ENCODE measurements around the gene CLCNKB. TPM values are rescaled to one million over a fixed set of nuclear protein-coding genes. Genes with fewer than 3 reads are reported as not detected.

Gene CLCNKB
- 0.54 and 0.78 TPM in 2 replicates for total RNA-seq

DNA sequence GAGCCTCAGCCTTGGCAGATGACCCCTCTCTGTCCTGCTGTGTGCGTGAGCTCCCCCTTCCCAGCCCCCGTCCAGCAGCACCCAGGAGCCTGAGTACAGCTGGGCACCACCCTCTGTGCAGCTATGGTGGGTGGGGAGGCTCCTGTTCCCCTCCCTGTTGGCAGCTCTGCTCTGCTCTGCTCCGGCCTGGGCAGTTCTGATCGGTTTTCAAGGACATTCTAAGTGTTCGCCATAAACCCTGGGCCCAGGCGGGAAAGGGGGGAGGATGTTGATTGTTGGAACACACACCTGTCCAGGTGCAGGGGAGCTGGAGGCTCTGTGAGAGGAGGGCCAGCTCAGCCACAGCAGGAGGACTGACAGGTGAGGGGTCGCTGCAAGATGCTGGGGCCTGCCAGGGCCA lies at the start of gene CLCNKB:
Gene CLCNKB (plus strand): TSS at position 262 of the 400 bp plus-strand sequence. CDS start 711 bp downstream, outside the sequence.

DNA sequence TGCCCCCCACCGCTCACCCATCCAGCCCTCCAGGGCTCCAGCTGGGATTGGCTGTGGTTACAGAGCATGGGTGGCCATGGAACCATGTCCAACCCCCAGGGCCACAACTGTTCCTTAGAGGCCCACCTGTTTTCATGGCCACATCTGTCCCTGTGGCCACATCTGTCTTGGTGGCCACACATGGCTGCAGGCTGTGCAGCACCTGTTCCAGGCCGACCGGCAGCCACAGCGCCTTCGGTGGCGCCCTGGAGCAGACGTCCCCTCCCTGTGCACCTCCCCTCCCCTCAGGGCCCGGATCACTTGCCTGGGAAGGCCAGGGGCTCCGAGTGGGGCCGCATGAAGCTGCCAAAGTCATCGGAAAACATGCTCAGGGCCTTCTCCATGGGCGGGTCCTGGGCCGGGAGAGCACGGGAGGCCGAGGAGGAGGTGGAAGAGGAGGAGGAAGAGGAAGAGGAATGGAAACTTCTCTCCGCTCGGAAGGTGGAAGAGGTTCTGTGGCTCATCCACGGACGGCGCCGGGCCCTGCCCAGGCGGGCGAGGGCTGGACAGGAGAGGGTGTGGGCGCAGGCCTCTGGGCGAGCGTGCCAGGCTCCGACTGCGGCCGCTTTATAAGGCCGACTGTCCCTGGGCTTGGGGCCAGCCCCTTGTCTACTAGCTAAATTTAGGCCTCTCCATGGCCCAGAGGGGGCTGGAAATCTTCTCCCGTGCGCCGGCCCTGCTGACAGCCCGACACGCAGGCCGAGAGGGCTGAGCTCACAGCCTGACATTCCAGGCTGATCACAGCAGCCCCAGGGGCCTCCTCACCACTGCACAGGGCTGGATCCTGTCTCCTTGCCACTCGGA lies 25.9 kb upstream of the CLCNKB start, which contains the start of gene HSPB7:
Gene HSPB7 (minus strand): TSS at position 583 of the 843 bp plus-strand sequence. CDS start 80 bp downstream, at position 503.

DNA sequence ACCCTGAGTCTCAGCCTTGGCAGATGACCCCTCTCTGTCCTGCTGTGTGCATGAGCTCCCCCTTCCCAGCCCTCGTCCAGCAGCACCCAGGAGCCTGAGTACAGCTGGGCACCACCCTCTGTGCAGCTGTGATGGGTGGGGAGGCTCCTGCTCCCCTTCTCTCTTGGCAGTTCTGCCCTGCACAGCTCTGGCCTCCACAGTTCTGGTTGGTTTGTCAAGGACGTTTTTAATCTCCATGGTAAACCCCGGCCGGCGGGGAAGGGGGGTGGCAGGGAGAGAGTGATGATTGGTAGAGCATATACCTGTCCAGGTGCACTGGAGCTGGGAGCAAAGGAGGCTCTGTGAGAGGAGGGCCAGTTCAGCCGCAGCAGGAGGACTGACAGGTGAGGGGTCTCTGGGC lies 21.9 kb upstream of the CLCNKB start, which contains the start of gene CLCNKA:
Gene CLCNKA (plus strand): TSS at position 356 of the 400 bp plus-strand sequence. CDS start 584 bp downstream, outside the sequence.

DNA sequence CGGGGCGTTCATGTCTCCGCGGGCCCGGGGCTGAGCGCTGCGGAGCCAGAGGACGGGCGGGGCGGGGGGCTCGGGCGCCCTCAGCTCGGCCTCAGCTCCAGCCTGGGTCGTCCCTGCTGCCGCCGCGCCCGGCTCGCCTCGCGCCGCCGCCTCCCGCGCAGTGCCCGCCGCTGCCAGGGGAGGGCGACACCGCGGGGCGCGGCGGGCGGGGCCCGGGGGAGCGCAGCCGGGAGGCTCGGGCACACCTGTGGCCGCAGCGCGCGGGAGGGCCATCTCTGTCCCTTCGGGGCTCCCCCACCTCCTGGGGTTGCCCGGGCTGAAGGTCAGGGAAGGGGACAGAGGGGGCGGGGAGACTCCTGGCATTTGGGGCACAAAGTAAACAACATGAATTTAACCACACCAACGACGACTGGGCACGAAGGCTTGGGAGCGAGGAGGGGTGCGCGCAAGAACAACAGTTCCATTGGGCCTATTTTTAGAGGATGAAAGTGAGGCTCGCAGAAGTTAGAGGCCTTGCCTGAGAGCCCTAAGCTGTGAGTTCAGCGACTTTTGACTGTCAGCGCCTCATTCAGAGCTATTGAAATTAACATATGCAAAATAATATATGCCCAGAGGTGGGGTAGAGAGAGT lies 30.0 kb downstream of the CLCNKB start, which contains the start of gene FAM131C:
Gene FAM131C (minus strand): TSS at position 162 of the 630 bp plus-strand sequence. CDS start 209 bp downstream, outside the sequence.

Other genes with a start within 250 kb of the CLCNKB start
- gene UQCRHL, start 236.1 kb upstream of the CLCNKB start, total RNA-seq, result 1.6 and 1.8 TPM in 2 replicates
- 33.3 and 34.0 TPM in 2 replicates for gene SPEN, start 196.1 kb upstream of the CLCNKB start, total RNA-seq
- gene ZBTB17, start 67.7 kb upstream of the CLCNKB start, total RNA-seq, result 16.6 and 19.3 TPM in 2 replicates
- not detected in 2 replicates for gene SRARP, start 39.5 kb upstream of the CLCNKB start, total RNA-seq
- gene HSPB7, start 25.7 kb upstream of the CLCNKB start, total RNA-seq, result 13.2 and 19.6 TPM in 2 replicates
- not detected in 2 replicates for gene CLCNKA, start 21.7 kb upstream of the CLCNKB start, total RNA-seq
- gene FAM131C, start 29.9 kb downstream of the CLCNKB start, total RNA-seq, result 0.26 TPM in 1 of 2 replicates, not detected in the other
- gene EPHA2, start 112.3 kb downstream of the CLCNKB start, total RNA-seq, result 9.8 and 21.7 TPM in 2 replicates
- gene ARHGEF19, start 168.9 kb downstream of the CLCNKB start, total RNA-seq, result 12.7 and 13.8 TPM in 2 replicates
- 7.8 and 8.2 TPM in 2 replicates for gene CPLANE2, start 193.4 kb downstream of the CLCNKB start, total RNA-seq